ENCODE data around the gene PSME2. TPM values are rescaled to one million over a fixed set of nuclear protein-coding genes. Genes with fewer than 3 reads are reported as not detected.

PSME2 gene
- total RNA-seq, 1 donor from 2014 or later = 173 TPM

DNA sequence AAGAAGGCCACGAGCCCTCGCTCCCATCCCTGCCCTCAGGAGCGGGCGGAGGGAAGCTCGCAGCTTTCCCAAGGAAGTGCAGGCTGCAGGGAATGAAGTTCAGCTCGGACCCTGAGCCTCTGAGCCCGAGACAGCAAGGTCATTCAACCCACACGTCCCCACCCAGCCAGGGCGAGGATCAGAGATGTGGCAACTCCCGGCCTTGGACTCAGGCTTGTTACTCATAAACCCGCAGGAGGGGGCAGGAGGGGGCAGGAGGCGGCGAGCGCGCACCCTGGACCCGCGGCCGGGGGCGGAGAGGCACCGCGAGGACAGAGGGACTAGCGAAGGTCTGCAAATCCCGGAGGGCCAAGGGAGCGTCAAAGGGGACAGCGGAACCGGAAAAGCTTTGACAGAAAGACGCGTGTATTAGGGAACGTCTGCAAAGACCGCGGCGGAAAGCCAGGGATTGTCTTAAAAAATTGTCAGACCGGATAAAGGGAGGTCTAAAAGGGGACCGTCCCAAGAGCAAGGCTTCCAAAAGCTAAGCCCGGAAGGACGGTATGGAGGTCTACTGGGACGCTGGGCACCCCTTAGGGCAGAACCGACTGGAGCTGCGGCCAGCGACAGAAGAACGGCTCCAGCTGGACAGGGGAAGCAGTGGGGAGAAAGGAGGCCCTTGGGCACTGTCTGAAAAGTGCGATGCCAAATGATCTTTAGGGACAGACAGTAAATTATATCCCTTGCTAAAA, 32.4 kb downstream of the PSME2 start:
- Mint-ChIP-seq H3K27me3 (ENCODE audit: low read depth, unreplicated experiment) (no peaks in the 10 kb centered on the region), H3K4me3 (ENCODE audit: unreplicated experiment) (peak overlapping the region; percentile 94), H3K4me1 (ENCODE audit: low read depth, unreplicated experiment) (peaks cover 9% of the 10 kb centered on the region), H3K9me3 (ENCODE audit: unreplicated experiment) (no peaks in the 10 kb centered on the region), H3K27ac (ENCODE audit: unreplicated experiment) (peak overlapping the region; percentile 98), H3K36me3 (ENCODE audit: low read depth, unreplicated experiment) (peaks cover 15% of the 10 kb centered on the region)
- Histone ChIP-seq H3K4me1 (ENCODE audit: insufficient read depth, low read length) (peaks cover 13% of the 10 kb centered on the region), H4K20me1 (ENCODE audit: insufficient read depth, low read length) (no peaks in the 10 kb centered on the region), H2AFZ (ENCODE audit: low read depth, low read length) (peak overlapping the region; percentile 97), H3K36me3 (ENCODE audit: insufficient read depth, low read length) (peaks cover 11% of the 10 kb centered on the region), H3K27me3 (ENCODE audit: insufficient read depth, low read length) (no peaks in the 10 kb centered on the region), H3K27ac (ENCODE audit: low read depth, low read length) (peak overlapping the region; percentile 99), H3K4me2 (ENCODE audit: low read length) (peak overlapping the region; percentile 97), H3K79me2 (ENCODE audit: insufficient read depth, low read length) (peaks cover 7% of the 10 kb centered on the region), H3K4me3 (ENCODE audit: insufficient read depth, low read depth, low read length) (peak overlapping the region; percentile 88), H3K9me3 (ENCODE audit: insufficient read depth, low read depth, low read length) (no peaks in the 10 kb centered on the region), H3K9ac (ENCODE audit: low read length) (peak overlapping the region; percentile 93)
- FAIRE-seq (no peak), DNase-seq (ENCODE audit: low read depth) (peak; percentile 88)
- no peak for TF ChIP-seq EZH2 (IDR thresholded peaks at IDR 0.05; ENCODE audit: insufficient read depth, low read length)
- TF ChIP-seq, protein P1, sequence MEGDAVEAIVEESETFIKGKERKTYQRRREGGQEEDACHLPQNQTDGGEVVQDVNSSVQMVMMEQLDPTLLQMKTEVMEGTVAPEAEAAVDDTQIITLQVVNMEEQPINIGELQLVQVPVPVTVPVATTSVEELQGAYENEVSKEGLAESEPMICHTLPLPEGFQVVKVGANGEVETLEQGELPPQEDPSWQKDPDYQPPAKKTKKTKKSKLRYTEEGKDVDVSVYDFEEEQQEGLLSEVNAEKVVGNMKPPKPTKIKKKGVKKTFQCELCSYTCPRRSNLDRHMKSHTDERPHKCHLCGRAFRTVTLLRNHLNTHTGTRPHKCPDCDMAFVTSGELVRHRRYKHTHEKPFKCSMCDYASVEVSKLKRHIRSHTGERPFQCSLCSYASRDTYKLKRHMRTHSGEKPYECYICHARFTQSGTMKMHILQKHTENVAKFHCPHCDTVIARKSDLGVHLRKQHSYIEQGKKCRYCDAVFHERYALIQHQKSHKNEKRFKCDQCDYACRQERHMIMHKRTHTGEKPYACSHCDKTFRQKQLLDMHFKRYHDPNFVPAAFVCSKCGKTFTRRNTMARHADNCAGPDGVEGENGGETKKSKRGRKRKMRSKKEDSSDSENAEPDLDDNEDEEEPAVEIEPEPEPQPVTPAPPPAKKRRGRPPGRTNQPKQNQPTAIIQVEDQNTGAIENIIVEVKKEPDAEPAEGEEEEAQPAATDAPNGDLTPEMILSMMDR (IDR thresholded peaks at IDR 0.05; ENCODE audit: insufficient read depth, low read depth, low read length) = no peak

DNA sequence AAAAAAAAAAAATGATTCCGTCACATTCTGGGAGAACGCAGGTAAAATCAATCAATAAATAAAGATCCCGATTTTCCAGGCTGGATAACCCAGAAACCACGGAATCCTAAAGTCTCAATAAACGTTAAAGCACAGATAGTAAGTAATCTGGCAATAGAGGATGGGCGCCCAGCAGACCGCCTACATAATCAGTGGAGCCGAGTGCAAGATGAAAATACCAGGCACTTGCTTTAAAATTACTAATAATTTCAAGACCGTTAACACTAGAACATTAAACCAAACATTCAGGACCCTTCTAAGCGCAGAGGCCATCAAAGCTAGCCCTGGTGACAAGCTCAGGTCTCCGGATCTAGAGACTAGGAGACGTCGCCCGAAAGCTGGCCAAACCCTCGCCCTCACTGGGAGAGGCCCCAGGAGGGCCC, 33.0 kb downstream of the PSME2 start:
- Mint-ChIP-seq H3K27me3 (ENCODE audit: low read depth, unreplicated experiment) (no peaks in the 10 kb centered on the region), H3K4me3 (ENCODE audit: unreplicated experiment) (peak overlapping the region; percentile 94)
- H2AFZ ChIP-seq (ENCODE audit: low read depth, low read length) = peak overlapping the region; percentile 97

More for the DNA sequence above, 33.0 kb downstream of the PSME2 start:
- FAIRE-seq (no peak), DNase-seq (ENCODE audit: low read depth) (no peak)
- Mint-ChIP-seq H3K9me3 (ENCODE audit: unreplicated experiment) (no peaks in the 10 kb centered on the region), H3K4me1 (ENCODE audit: low read depth, unreplicated experiment) (peaks cover 9% of the 10 kb centered on the region), H3K36me3 (ENCODE audit: low read depth, unreplicated experiment) (peaks cover 9% of the 10 kb centered on the region), H3K27ac (ENCODE audit: unreplicated experiment) (peak overlapping the region; percentile 98)
- Histone ChIP-seq H3K79me2 (ENCODE audit: insufficient read depth, low read length) (peaks cover 7% of the 10 kb centered on the region), H3K4me3 (ENCODE audit: insufficient read depth, low read depth, low read length) (peak overlapping the region; percentile 88), H3K27me3 (ENCODE audit: insufficient read depth, low read length) (no peaks in the 10 kb centered on the region), H3K27ac (ENCODE audit: low read depth, low read length) (peak overlapping the region; percentile 99), H3K4me2 (ENCODE audit: low read length) (peak overlapping the region; percentile 97), H3K36me3 (ENCODE audit: insufficient read depth, low read length) (peaks cover 5% of the 10 kb centered on the region), H3K9me3 (ENCODE audit: insufficient read depth, low read depth, low read length) (no peaks in the 10 kb centered on the region), H3K9ac (ENCODE audit: low read length) (peak overlapping the region; percentile 93), H4K20me1 (ENCODE audit: insufficient read depth, low read length) (no peaks in the 10 kb centered on the region), H3K4me1 (ENCODE audit: insufficient read depth, low read length) (peaks cover 13% of the 10 kb centered on the region)
- TF ChIP-seq, protein P1 (IDR thresholded peaks at IDR 0.05; ENCODE audit: insufficient read depth, low read depth, low read length) = no peak
- no peak for TF ChIP-seq EZH2 (IDR thresholded peaks at IDR 0.05; ENCODE audit: insufficient read depth, low read length)

All from astrocyte (in vitro differentiated cells and primary cell).